GM21515 (cell line): ENCODE measurements around the gene STAC3.
A peak's percentile ranks its signal among the peaks of the same experiment; 100 is the strongest.

Experiments used
- ATAC-seq: cut with Tn5 transposase; IDR thresholded peaks from one replicate; pipeline ENCODE4 v1.9.1; 2021; ENCODE audit not compliant: unreplicated experiment

Gene STAC3

DNA sequence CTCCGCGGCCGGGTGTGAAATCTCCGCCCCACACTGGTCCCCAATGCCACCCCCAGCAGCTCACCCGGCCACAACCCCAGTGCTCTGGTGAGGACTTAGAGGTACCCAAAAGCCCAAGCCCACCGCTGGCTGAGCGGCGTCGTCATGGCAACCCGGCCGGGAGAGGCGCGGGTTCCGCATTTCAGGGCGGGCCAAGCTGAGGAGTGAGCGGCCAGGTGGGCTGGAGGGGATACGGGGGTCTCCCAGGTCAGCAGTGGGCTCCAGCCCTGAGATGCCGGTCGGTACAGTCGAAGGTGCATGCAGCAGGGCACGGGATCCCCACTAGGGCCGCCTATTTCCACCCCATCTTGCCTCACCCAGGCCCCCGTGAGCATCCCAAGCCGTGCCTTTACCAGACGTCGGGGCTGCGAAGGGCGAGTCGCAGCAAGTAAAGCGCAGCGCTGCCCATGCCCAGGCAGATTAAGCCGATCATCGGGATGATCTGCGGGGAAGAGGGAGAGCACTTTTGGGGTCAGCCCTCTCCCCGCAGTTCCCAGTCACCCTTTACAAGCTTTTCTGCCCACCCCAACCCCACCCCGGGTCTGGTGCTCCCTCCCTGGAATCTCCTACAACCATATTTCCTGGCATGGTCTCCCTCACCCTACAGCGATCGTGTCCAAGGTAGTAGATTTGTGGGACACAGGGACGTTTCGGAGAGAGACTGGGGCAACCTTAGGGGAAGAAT is 14.6 kb downstream of the STAC3 start:
- no peak for ATAC-seq

DNA sequence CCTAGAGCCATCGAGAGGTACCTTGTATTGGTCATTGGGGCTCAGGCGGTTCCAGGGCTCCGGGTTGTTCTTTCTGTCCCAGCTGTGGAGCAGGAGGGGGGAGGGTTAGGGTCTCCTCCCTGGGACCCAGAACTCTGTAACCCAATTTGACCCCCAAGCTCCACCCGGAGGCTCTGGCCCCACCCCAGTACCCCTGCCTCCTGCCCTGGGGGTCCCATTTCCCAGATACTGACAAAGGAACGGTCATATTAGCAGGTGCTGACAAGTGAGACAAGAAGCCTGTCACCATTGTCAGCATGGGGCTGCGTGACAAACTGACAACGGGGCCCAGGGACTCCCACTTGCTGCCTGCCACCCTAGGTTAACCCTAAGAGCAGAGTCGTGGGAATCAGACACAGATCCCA is 15.3 kb downstream of the STAC3 start:
- ATAC-seq, result no peak

DNA sequence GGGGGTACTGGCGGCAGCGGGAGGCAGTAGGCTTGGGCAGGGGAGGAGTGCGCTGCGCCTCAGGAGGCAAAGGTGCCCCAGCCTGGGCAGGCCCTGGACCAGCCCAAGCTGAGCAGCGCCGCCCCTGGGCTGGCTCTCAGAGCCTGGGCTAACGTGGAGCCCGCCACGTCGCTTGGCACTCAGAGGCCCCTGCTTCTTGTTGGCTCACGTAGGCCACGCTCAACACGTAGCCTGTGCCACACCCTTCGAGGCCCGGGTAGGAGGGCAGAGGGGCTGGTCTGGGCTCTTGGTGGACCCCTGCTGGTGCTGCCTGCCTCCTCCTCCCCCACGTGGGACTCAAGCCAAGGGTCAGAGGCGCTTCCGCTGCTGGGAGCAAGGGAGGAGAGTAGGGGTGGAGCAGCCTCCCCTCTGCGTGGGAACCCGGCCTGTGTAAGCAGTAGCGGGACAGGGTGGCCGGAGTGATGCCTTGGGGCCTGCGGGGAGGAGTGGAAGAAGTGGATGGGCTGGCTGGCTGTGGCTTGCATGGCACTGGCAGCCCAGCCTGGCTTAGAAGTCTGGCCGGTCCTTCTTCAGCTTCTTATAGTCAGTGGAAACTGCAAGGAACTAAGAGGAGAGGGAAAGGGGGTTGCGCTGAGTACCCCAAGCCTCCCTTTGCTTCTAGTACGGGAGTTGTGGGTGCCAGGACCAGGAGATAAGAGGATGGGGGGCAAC is 15.8 kb downstream of the STAC3 start:
- ATAC-seq, result no peak

DNA sequence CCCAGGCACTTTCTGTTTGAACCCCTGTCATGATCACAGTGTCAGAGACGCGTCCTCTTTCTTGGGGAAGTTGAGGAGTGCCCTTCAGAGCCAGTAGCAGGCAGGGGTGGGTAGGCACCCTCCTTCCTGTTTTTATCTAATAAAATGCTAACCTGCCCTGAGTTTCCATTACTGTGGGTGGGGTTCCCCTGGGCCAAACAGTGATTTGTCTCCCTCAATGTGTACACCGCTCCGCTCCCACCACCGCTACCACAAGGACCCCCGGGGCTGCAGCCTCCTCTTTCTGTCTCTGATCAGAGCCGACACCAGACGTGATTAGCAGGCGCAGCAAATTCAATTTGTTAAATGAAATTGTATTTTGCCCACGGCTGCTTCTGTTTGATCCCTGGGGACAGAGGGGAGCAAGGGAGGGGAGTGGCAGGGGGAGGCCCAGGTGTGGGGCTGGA is 16.4 kb downstream of the STAC3 start:
- ATAC-seq, result no peak

DNA sequence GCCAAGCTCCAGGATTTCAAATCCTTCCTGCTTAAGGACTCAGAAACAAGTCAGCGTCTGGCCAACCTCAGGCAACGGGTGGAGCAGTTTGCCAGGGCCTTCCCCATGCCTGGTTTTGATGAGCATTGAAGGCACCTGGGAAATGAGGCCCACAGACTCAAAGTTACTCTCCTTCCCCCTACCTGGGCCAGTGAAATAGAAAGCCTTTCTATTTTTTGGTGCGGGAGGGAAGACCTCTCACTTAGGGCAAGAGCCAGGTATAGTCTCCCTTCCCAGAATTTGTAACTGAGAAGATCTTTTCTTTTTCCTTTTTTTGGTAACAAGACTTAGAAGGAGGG is 16.8 kb downstream of the STAC3 start:
- ATAC-seq, result no peak

DNA sequence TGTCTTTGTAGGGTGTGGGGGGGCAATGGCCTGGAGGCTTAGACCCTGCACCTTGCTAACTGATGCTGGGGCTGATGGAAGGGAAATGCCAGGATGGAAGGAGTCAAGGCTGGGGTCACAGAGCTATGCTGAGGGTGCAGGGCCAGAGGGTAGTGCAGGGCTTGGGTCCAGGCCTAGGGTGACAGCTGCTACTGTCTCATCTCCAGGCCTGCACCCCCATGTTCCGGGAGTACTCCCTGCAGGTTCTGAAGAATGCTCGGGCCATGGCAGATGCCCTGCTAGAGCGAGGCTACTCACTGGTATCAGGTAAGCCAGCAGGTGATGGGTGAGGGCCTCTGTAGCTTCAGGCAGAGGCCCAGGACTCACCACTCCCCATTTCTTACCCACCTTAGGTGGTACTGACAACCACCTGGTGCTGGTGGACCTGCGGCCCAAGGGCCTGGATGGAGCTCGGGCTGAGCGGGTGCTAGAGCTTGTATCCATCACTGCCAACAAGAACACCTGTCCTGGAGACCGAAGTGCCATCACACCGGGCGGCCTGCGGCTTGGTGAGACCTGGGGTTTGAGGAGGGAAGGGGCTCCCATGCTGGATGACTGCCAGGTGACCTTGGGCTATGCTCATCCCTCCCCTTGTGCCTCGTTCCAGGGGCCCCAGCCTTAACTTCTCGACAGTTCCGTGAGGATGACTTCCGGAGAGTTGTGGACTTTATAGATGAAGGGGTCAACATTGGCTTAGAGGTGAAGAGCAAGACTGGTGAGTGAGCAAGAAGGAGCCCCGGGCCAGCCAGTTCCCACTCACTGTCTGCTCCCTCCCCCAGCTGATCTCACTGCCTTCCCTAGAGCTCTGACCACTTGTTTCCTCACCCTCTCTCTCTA is 17.4 kb downstream of the STAC3 start:
- ATAC-seq, result no peak

DNA sequence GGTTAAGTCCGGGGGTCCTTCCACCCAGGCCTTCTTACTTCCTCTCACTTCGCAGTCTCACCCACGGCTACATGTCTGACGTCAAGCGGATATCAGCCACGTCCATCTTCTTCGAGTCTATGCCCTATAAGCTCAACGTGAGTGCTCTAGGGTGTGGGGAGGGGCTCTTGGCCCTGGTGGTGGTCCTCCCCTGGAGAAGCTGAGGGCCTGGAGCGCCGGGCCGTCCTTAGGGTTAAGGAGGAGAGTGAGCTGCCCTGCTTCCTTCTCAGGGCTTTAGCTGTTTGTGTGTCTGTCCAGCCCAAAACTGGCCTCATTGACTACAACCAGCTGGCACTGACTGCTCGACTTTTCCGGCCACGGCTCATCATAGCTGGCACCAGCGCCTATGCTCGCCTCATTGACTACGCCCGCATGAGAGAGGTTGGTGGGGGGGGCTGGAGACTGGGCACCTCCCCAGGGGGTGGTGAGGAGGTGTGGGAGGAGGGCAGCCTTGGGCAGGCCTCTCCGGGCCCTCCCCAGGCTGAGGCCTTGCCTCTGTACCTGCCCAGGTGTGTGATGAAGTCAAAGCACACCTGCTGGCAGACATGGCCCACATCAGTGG is 18.7 kb downstream of the STAC3 start:
- ATAC-seq, result no peak

DNA sequence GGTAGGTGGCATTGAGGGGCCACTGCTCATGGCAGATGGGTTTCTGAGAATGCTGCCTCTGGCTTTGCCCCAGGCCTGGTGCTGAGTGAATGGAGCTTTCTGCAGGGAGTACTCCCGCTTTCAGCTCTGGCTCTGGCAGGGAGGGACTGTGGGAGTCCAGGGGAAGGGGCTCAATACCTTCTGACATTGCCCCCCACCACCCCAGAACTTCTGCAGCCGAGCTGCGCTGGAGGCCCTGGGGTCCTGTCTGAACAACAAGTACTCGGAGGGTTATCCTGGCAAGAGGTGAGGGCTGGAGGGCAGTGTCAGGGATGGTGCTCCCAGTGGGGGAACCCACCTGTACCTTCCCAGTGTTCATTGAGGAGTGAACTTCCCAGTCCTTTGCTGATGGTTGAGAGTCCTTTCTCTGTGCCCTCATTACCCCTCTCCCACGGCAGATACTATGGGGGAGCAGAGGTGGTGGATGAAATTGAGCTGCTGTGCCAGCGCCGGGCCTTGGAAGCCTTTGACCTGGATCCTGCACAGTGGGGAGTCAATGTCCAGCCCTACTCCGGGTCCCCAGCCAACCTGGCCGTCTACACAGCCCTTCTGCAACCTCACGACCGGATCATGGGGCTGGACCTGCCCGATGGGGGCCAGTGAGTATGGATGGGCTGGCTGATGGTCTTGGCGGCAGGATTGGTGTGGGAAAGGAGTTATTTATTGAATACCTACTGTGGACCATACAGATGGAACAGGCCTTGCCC is 19.5 kb downstream of the STAC3 start:
- ATAC-seq, result no peak

DNA sequence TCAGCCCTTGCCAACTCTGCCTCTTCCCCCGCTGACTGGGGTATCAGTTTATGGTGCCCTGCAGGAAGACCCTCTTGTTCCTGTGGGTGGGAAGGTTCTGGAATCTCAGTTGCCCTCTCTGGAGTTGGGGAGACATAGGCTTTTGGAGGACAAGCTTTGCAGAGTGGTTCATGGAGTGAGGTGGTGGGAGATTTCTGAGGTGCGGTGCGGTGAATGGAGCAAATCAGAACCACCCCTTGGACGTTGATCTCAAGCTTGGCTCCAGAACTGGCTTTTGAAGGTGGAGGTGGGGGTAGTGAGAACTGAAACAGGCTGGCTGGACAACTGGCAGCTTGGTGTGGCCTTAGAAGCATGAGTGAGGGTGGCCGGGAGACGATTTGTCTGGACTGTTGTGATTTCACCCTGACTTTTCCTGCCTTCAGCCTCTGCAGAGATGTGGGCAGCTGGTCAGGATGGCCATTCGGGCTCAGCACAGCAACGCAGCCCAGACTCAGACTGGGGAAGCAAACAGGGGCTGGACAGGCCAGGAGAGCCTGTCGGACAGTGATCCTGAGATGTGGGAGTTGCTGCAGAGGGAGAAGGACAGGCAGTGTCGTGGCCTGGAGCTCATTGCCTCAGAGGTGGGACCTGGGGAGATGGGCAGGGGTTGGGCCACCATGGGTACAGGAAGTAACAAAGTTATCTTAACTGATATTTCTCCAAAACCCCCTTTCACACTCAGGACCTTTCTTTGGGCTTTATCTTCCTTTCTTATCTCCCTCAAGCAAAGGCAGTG is 20.4 kb downstream of the STAC3 start:
- no peak for ATAC-seq

DNA sequence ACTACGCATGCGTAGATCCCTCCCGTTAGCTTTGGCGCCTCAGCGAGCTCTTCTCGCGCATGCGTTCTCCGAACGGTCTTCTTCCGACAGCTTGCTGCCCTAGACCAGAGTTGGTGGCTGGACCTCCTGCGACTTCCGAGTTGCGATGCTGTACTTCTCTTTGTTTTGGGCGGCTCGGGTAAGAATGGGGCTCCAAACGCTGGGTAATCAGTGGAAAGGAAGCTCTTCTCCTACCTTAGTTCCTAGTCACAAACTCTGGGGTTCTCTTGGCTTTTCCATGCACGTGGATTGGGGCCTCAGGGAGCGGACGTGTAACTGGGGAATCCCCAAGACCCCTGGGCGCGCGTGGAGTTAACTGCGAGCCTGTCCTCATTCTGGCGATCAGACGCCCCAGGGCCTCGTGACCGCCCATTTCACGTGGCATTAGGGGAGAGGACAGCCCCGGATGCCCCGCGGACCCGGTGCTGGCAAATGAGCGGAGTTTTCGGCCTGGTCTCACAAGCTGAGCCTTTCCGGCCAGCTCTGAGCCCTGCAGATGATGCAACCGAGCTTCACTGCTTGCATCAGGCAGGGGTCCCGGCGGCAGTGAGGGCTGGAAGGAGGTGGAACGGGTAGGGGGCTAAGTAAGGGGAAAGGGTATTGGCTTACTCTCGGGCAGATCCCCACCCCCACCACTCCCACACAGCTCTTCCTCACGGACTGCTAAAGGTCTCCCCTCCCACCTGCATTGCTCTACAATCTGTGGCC is 21.2 kb downstream of the STAC3 start, which contains the start of gene SHMT2:
Gene SHMT2 (plus strand): TSS at position 78 of the 747 bp plus-strand sequence. CDS start 68 bp downstream, at position 146.
- ATAC-seq, result peak; percentile 61

DNA sequence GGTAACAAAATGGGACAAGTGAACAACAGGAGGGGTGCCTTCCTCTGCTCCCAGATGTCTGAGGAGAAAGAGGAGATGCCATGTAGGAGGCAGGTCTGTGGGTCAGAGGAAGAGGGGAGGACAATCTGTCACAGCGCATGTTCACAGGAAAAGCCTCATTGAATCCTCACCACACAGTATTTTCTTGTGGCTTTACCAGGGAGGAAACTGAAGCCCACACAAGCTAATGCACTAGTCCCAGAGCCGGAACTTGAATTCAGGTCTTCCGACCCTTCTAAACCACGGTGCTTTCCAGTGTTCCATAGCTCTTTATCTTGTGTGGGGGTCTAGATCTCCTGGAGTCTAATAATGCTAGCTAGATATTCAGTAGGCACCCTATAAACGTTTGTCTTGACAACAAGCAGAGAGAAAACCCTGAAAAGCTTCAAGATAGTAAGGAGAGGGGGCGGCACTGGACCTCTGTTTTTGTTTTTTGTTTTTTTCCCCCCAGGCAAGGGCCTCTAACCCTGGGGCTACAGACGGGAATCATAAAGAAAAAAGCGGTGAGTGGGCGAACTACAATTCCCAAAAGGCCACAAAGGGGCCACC is 21.8 kb downstream of the STAC3 start:
- ATAC-seq, result no peak

DNA sequence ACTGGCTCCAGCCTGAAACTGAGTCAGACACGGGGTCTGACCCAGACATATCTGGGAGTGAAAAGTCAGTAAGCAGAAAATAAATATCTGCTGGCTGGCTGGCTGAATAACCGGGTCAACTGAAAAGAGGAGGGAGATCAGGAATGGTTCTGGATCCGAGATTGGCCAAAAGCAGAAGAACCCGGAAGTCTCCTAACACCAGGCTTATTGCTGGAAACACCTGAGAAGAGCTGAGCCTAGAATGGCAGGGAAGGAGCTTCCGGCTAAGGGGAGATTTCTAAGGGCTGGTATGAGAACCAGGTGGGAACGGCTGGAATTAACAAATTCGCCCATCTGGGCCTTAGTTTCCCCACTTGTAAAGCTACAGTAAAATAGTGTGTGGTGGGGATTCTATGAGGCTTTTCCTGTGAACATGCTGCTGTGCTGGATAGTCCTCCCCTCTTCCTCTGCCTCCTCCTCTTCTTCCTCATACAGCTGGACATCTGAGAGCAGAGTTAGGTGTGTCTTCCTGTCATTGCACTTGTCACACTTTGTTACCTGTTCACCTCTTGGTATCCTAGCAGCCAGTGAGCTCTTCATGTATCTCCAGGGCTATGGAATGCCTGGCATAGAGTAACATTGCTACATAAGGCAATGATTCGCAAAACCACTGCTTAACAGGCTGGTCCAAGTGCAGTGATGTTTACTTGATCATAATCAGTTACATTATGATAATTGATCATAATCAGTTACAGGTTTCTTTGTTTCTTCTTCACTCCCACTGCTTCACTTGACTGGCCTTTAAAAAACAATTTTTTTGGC is 23.5 kb downstream of the STAC3 start:
- ATAC-seq, result no peak

DNA sequence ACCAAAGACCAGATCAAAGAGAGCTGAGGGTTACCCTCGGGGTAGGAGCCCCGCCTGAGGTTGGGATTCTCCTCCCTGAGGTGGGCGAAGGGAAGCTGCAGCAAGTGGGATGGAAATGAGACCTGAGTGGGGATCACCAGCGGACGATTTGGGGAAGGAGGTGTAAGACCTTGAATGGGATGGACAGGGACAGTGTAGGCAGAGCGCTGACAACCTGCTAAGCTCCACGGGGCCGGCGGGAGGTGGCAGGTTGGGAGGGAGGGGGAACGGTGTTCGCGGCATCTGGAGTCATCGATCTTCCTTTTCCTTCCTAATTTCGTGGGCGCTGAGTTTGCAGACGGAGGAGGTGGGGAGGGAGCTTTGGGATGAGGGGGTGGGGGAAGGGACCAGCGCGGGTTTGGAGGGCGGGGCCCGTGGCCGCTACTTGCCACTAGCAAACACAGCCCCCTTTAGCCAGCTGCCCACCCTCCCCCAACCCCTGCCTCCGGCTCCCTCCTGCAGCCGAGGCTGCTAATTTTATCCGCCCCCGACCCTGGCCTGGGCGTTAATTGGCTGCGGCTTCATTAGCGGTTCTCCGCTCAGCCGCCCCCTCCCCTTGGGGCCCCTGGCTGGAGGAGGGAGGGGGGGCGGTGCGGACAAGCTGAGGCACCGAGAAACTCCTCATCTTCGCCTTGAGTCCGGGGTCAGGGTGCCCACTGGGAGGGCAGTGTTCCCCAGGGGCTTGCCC is 24.2 kb downstream of the STAC3 start:
- no peak for ATAC-seq

DNA sequence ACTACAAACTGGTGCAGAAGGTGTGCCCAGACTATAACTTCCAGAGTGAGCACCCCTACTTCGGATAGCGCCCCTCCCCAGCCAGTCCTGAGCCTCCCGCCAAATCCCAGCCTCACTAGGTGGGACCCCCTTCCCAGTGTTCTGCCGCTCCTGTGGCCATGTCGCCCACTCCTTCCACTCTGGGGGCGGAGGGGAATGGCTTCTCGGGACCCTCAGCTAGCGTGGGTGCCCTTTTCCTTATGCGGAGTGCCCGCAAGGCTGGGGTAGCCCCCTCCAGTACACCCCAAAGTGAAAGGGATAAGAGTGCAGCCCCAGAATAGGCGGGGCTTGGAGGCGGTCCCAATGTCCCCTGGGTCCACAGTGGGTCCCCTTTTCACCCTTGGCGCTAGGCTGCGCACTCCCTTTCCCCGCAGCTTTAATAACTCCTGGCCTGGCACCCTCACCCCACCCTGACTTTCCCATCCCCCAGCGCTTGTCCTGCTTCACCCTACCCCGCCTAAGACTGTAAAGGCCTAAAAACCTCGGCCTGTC is 25.2 kb downstream of the STAC3 start:
- no peak for ATAC-seq

DNA sequence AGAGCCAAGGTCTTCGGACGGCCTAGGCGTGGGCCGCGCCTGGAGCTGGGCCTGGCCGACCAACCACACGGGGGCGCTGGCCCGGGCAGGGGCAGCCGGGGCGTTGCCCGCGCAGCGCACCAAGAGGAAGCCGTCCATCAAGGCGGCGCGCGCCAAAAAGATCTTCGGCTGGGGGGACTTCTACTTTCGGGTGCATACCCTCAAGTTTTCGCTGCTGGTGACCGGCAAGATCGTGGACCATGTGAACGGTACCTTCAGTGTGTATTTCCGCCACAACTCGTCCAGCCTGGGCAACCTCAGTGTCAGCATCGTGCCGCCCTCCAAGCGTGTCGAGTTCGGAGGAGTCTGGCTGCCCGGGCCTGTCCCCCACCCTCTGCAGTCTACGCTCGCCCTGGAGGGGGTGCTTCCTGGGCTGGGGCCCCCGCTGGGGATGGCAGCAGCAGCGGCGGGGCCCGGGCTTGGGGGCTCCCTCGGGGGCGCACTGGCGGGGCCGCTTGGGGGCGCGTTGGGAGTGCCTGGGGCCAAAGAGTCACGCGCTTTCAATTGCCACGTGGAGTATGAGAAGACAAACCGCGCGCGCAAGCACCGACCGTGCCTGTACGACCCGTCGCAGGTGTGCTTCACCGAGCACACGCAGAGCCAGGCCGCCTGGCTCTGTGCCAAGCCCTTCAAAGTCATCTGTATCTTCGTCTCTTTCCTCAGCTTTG is 25.9 kb downstream of the STAC3 start:
- no peak for ATAC-seq

DNA sequence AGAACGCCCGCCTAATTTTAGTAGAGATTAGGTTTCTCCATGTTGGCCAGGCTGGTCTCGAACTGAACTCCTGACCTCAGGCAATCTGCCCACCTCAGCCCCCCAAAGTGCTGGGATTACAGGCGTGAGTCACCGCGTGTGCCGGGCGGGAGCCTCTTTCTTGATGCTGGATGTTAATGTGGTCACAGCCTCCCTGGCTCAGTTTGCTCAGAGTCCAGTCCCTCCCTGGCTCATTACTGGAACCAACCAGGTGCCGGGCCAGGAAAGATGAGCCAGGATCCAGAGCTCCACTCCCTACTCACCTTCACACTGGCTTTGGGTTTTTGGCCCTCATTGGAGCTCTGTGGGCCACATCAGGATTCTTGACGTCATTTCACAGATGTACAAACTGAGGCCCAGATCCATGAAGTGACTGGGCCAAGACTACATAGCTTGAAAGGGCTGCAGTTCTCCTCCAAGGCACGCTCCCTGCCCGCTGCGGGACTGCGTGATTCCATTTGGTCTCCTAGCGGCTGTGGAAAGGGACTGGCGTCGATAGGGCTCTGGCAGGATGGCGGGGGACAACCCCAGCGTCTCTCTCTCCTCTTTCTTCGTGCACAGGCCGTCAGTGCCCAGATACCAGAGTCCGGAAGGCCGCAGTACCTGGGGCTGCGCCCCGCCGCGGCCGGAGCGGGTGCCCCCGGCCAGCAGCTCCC is 26.6 kb downstream of the STAC3 start:
- ATAC-seq, result no peak
